Mesenchymal stem cell (in vitro differentiated cells and primary cell): ENCODE measurements around the gene AQP12A.

ENCODE experiments used
- DNase-seq: peaks from one replicate; pipeline ENCODE4 v3.0.0-alpha.2; 2013
- H2AFZ ChIP-seq: one replicate; pipeline ENCODE4 v1.6.1; 2013; ENCODE audit warnings: low read depth, mild to moderate bottlenecking, control low read depth, inconsistent platforms, low read length, moderate library complexity
- H2AK5ac ChIP-seq: 2 replicates; pipeline ENCODE4 v1.6.1; 2013; ENCODE audit warnings: low read length, moderate library complexity, mild to moderate bottlenecking, inconsistent platforms; ENCODE audit not compliant: severe bottlenecking
- H2BK120ac ChIP-seq: one replicate; pipeline ENCODE4 v1.6.1; 2013; ENCODE audit warnings: low read depth, mild to moderate bottlenecking, inconsistent platforms, low read length, moderate library complexity
- H2BK12ac ChIP-seq, 2 experiments: one replicate each; pipeline ENCODE4 v1.6.1; 2013; ENCODE audit warnings: inconsistent platforms in 2 of 2, low read length in 2 of 2, mild to moderate bottlenecking in 2 of 2, moderate library complexity in 2 of 2, control low read depth in 1 of 2
- H2BK15ac ChIP-seq: one replicate; pipeline ENCODE4 v1.6.1; 2013; ENCODE audit warnings: mild to moderate bottlenecking, low read depth, inconsistent platforms; ENCODE audit not compliant: poor library complexity, severe bottlenecking
- H2BK5ac ChIP-seq: 2 replicates; pipeline ENCODE4 v1.6.1; 2013; ENCODE audit warnings: low read depth, mild to moderate bottlenecking, low read length, control low read depth, inconsistent platforms; ENCODE audit not compliant: poor library complexity, severe bottlenecking
- H3K14ac ChIP-seq, 2 experiments: one replicate each; pipeline ENCODE4 v1.6.1; 2013; ENCODE audit warnings: inconsistent platforms in 2 of 2, low read length in 2 of 2, control low read depth in 1 of 2, mild to moderate bottlenecking in 1 of 2, moderate library complexity in 1 of 2
- H3K18ac ChIP-seq, 2 experiments: one replicate each; pipeline ENCODE4 v1.6.1; 2013; ENCODE audit warnings: inconsistent platforms in 2 of 2, low read length in 2 of 2, control low read depth in 1 of 2, low read depth in 1 of 2, mild to moderate bottlenecking in 1 of 2
- H3K23ac ChIP-seq, 2 experiments: one replicate each; pipeline ENCODE4 v1.6.1; 2013; ENCODE audit warnings: inconsistent platforms in 2 of 2, low read length in 2 of 2, mild to moderate bottlenecking in 2 of 2, moderate library complexity in 2 of 2, control low read depth in 1 of 2
- H3K27ac ChIP-seq: 2 replicates; pipeline ENCODE4 v1.5.1; 2013; ENCODE audit warnings: mild to moderate bottlenecking, moderate library complexity, low read length, control low read depth, inconsistent platforms; ENCODE audit not compliant: poor library complexity, severe bottlenecking
- H3K27me3 ChIP-seq, 2 experiments: 2 replicates each; pipeline versions ENCODE4 v1.6.1 to v1.7.0; 2013; ENCODE audit warnings: low read length in 2 of 2, mild to moderate bottlenecking in 2 of 2, moderate library complexity in 2 of 2, control low read depth in 1 of 2, inconsistent platforms in 1 of 2; ENCODE audit not compliant: control insufficient read depth in 1 of 2, insufficient read depth in 1 of 2
- H3K36me3 ChIP-seq, 2 experiments: 2 replicates each; pipeline versions ENCODE4 v1.6.1 to v1.7.0; 2013; ENCODE audit warnings: low read length in 2 of 2, control low read depth in 1 of 2, inconsistent platforms in 1 of 2, low read depth in 1 of 2, mild to moderate bottlenecking in 1 of 2; ENCODE audit not compliant: insufficient read depth in 2 of 2, control insufficient read depth in 1 of 2
- H3K4ac ChIP-seq, 2 experiments: one replicate each; pipeline ENCODE4 v1.6.1; 2013; ENCODE audit warnings: inconsistent platforms in 2 of 2, low read length in 2 of 2, mild to moderate bottlenecking in 2 of 2, moderate library complexity in 2 of 2, control low read depth in 1 of 2, low read depth in 1 of 2
- H3K4me1 ChIP-seq: 2 replicates; pipeline ENCODE4 v1.6.1; 2013; ENCODE audit warnings: low read depth, low read length, control low read depth; ENCODE audit not compliant: control insufficient read depth, insufficient read depth
- H3K4me2 ChIP-seq: 2 replicates; pipeline ENCODE4 v1.6.1; 2013; ENCODE audit warnings: low read length, mild to moderate bottlenecking, inconsistent platforms; ENCODE audit not compliant: poor library complexity, severe bottlenecking
- H3K4me3 ChIP-seq, 2 experiments: 2 replicates each; pipeline versions ENCODE4 v1.5.1 to v1.7.0; 2013; ENCODE audit warnings: low read length in 2 of 2, mild to moderate bottlenecking in 2 of 2, control low read depth in 1 of 2, low read depth in 1 of 2; ENCODE audit not compliant: insufficient read depth in 1 of 2
- H3K79me1 ChIP-seq: replicated peaks from 2 replicates; pipeline ENCODE4 v1.6.1; 2013; ENCODE audit warnings: mild to moderate bottlenecking, control low read depth, low read length, inconsistent platforms; ENCODE audit not compliant: poor library complexity, severe bottlenecking
- H3K9ac ChIP-seq: 2 replicates; pipeline ENCODE4 v1.7.0; 2013; ENCODE audit warnings: mild to moderate bottlenecking, low read length, moderate library complexity
- H3K9me3 ChIP-seq: 2 replicates; pipeline ENCODE4 v1.7.0; 2013; ENCODE audit warnings: mild to moderate bottlenecking, low read length; ENCODE audit not compliant: control insufficient read depth
- H4K8ac ChIP-seq: one replicate; pipeline ENCODE4 v1.6.1; 2013; ENCODE audit warnings: inconsistent platforms, mild to moderate bottlenecking, low read length, moderate library complexity
- H4K91ac ChIP-seq: one replicate; pipeline ENCODE4 v1.6.1; 2013; ENCODE audit warnings: mild to moderate bottlenecking, low read length, inconsistent platforms
- WGBS: methylation state at CpG from one replicate; pipeline ENCODE4 v1.1.7; 2013; ENCODE audit warnings: mixed read lengths; 5-methylcytosine and 5-hydroxymethylcytosine counted together

The AQP12A gene

DNA sequence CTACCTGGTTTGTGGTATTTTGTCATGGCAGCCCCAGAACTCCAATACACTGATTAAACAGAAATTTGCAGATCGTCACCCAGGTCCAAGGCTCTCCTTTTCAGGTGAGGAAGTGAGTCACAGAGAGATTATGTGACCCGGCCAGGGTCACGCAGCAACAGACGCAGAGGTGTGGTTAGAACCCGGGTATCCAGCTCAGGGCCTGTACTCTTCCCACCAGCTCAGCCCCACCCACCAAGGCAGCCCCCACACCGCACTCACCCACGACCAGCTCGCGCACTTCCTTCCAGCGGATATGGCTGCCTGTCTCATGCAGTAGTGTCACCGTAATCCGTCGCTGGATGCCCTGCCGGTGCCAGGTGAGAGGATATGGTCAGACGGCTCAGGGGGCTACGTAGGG, 48.1 kb downstream of the AQP12A start:
- Histone ChIP-seq H3K36me3 (no peaks in the 10 kb centered on the region), H4K8ac (no peak overlapping the region), H3K18ac (no peak overlapping the region), H2BK120ac (no peak overlapping the region), H3K9me3 (no peaks in the 10 kb centered on the region), H3K9ac (no peak overlapping the region), H4K91ac (no peak overlapping the region), H3K27ac (no peak overlapping the region), H2AFZ (no peak overlapping the region), H3K4me1 (no peaks in the 10 kb centered on the region), H2BK12ac (no peak overlapping the region), H3K4me2 (no peak overlapping the region), H3K27me3 (peaks cover 10 to 73% of the 10 kb centered on the region in 2 experiments), H2BK15ac (no peak overlapping the region), H3K14ac (no peak overlapping the region), H3K23ac (no peak overlapping the region), H3K4ac (no peak overlapping the region), H2AK5ac (no peak overlapping the region), H3K4me3 (no peak overlapping the region), H3K79me1 (no peaks in the 10 kb centered on the region), H2BK5ac (no peak overlapping the region)
- WGBS, result 85% methylated on average over 16 of the region's 16 CpGs
- DNase-seq, result no peak

DNA sequence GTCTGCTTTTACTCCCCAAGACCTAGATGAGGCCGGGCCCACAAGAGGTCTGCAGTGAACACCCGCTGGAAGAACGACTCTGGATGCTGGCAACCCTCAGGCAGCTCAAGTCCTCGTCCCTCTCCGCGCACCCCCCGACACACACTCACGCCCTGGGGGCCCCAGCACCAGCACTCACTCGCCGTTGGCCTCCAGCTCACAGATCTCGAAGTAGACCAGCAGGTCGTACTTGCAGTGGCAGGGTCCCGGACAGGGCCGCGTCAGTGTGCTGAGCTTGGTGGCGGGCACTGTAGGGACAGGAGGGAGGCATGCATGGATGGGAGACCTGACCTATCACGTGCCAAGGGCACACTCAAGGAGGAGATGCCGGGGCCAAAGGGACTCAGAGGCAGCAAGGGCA, 49.4 kb downstream of the AQP12A start:
- no peak overlapping the region for H3K27ac ChIP-seq
- no peak overlapping the region for H3K14ac ChIP-seq
- no peak overlapping the region for H2AK5ac ChIP-seq
- no peak overlapping the region for H2BK15ac ChIP-seq
- H3K9ac ChIP-seq, result no peak overlapping the region
- no peaks in the 10 kb centered on the region for H3K36me3 ChIP-seq
- H2AFZ ChIP-seq, result no peak overlapping the region
- H3K4ac ChIP-seq, result no peak overlapping the region
- no peak overlapping the region for H3K4me3 ChIP-seq
- H3K4me2 ChIP-seq, result no peak overlapping the region
- 88% methylated on average over 17 of the region's 18 CpGs for WGBS
- no peaks in the 10 kb centered on the region for H3K9me3 ChIP-seq
- H3K18ac ChIP-seq, result no peak overlapping the region
- H3K23ac ChIP-seq, result no peak overlapping the region
- H3K27me3 ChIP-seq, result peaks cover 10 to 77% of the 10 kb centered on the region in 2 experiments
- H2BK12ac ChIP-seq, result no peak overlapping the region
- no peak for DNase-seq
- no peak overlapping the region for H4K91ac ChIP-seq
- no peaks in the 10 kb centered on the region for H3K4me1 ChIP-seq
- no peak overlapping the region for H4K8ac ChIP-seq
- H2BK120ac ChIP-seq, result no peak overlapping the region
- H2BK5ac ChIP-seq, result no peak overlapping the region
- H3K79me1 ChIP-seq, result no peaks in the 10 kb centered on the region

DNA sequence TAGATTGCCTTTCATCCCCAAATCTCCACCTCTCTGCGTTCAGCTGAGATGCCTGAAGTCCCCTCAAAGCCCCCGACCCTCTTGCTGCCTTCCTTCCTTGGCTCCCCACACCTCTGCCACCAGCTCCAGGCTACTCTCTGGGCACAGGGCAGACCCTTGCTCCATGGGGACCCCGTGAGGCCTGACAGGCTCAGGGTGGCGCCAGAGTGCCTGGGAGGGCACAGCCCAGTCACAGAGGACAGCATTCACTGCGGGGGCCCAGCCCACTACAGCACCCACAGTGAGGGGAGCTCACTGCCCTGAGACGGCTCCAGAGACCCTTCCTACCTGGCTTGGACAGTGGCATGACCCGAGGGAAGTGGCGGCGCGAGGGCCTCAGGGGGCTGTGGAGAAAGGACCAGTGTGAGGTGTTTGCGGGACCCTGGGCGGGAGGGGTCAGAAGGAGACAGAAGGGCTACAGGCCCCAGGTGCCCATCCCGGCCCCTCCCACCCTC, 51.0 kb downstream of the AQP12A start:
- Histone ChIP-seq H2BK120ac (no peak overlapping the region), H3K14ac (no peak overlapping the region), H3K18ac (no peak overlapping the region), H3K4me3 (no peak overlapping the region), H4K8ac (no peak overlapping the region), H2AFZ (no peak overlapping the region), H2AK5ac (no peak overlapping the region), H3K4me2 (no peak overlapping the region), H3K36me3 (no peaks in the 10 kb centered on the region), H2BK12ac (no peak overlapping the region), H3K9ac (no peak overlapping the region), H3K9me3 (no peaks in the 10 kb centered on the region), H3K4me1 (no peaks in the 10 kb centered on the region), H3K4ac (no peak overlapping the region), H2BK5ac (no peak overlapping the region), H3K79me1 (no peaks in the 10 kb centered on the region), H4K91ac (no peak overlapping the region), H3K27ac (no peak overlapping the region), H3K23ac (no peak overlapping the region), H2BK15ac (no peak overlapping the region), H3K27me3 (peaks cover 10 to 74% of the 10 kb centered on the region in 2 experiments)
- 77% methylated on average over 8 of the region's 13 CpGs for WGBS
- no peak for DNase-seq

DNA sequence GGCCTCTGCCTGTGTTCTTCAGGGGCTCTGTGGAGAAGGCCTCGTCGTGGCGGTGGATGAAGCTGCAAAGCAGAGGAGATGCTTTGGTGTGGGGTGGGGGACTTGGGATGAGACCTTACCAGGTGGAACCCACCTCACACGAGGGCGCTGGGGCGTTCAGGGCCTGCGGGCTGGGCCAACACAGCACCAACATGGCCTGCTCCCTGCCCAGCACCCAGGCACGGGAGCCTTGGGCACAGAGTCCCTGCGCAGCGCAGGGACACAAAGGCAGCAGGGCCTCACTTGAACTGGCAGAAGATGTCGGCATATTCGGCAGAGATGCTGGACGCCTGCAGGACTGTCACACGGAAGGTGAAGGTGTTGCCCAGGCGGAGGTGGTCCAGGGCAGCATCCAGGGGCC, 53.8 kb downstream of the AQP12A start:
- Histone ChIP-seq H3K18ac (no peak overlapping the region), H3K27ac (no peak overlapping the region), H2BK5ac (no peak overlapping the region), H2AK5ac (no peak overlapping the region), H3K14ac (no peak overlapping the region), H2BK12ac (no peak overlapping the region), H2BK120ac (no peak overlapping the region), H3K9ac (no peak overlapping the region), H2AFZ (no peak overlapping the region), H4K91ac (no peak overlapping the region), H3K23ac (no peak overlapping the region), H3K4ac (no peak overlapping the region), H3K4me1 (no peaks in the 10 kb centered on the region), H4K8ac (no peak overlapping the region), H3K4me3 (no peak overlapping the region), H3K27me3 (peaks cover 0 to 76% of the 10 kb centered on the region in 2 experiments), H2BK15ac (no peak overlapping the region), H3K9me3 (no peaks in the 10 kb centered on the region), H3K4me2 (no peak overlapping the region), H3K79me1 (no peaks in the 10 kb centered on the region), H3K36me3 (no peaks in the 10 kb centered on the region)
- WGBS, result 91% methylated on average over 15 of the region's 15 CpGs
- DNase-seq, result no peak
